ENCODE results near the gene UNC93B1.

Gene UNC93B1

GRCh38 chr11:68024508-68024907 lies 20.6 kb upstream of the UNC93B1 start:
- TF ChIP-seq CTCF (IDR thresholded peaks at IDR 0.05; ENCODE audit: borderline replicate concordance, control extremely low read depth, extremely low read depth, insufficient read depth, missing control alignments), result no peak
- in situ Hi-C loops (cut with MboI; ENCODE audit: low sequenced_read_pairs, unreplicated experiment), result loop anchor here (10.0 kb wide), 1 partner anchor 180 kb away; no protein-coding TSS in a partner anchor
- DNase-seq (ENCODE audit: low spot score), result no peak

GRCh38 chr11:68022531-68022930 lies 18.6 kb upstream of the UNC93B1 start:
- TF ChIP-seq CTCF (IDR thresholded peaks at IDR 0.05; ENCODE audit: borderline replicate concordance, control extremely low read depth, extremely low read depth, insufficient read depth, missing control alignments), result no peak
- in situ Hi-C loops (cut with MboI; ENCODE audit: low sequenced_read_pairs, unreplicated experiment), result loop anchor here (10.0 kb wide), 1 partner anchor 182 kb away; no protein-coding TSS in a partner anchor
- no peak for DNase-seq (ENCODE audit: low spot score)

- no peak for TF ChIP-seq CTCF (IDR thresholded peaks at IDR 0.05; ENCODE audit: borderline replicate concordance, control extremely low read depth, extremely low read depth, insufficient read depth, missing control alignments)
- in situ Hi-C loops (cut with MboI; ENCODE audit: low sequenced_read_pairs, unreplicated experiment), result loop anchor here (10.0 kb wide), 1 partner anchor 184 kb away; no protein-coding TSS in a partner anchor
- DNase-seq (ENCODE audit: low spot score), result no peak
These were observed 17.4 kb upstream of the UNC93B1 start for GRCh38 chr11:68021167-68021787.

- no peak for TF ChIP-seq CTCF (IDR thresholded peaks at IDR 0.05; ENCODE audit: borderline replicate concordance, control extremely low read depth, extremely low read depth, insufficient read depth, missing control alignments)
- in situ Hi-C loops (cut with MboI; ENCODE audit: low sequenced_read_pairs, unreplicated experiment), result loop anchor here (10.0 kb wide), 1 partner anchor 184 kb away; no protein-coding TSS in a partner anchor
- DNase-seq (ENCODE audit: low spot score), result no peak
These were observed 16.7 kb upstream of the UNC93B1 start for GRCh38 chr11:68020575-68020974.

GRCh38 chr11:68019486-68019885 lies 15.6 kb upstream of the UNC93B1 start:
- in situ Hi-C loops (cut with MboI; ENCODE audit: low sequenced_read_pairs, unreplicated experiment), result no loop called here
- TF ChIP-seq CTCF (IDR thresholded peaks at IDR 0.05; ENCODE audit: borderline replicate concordance, control extremely low read depth, extremely low read depth, insufficient read depth, missing control alignments), result no peak

GRCh38 chr11:68018730-68019190 lies 14.9 kb upstream of the UNC93B1 start:
- DNase-seq (ENCODE audit: low spot score), result no peak
- in situ Hi-C loops (cut with MboI; ENCODE audit: low sequenced_read_pairs, unreplicated experiment), result no loop called here
- TF ChIP-seq CTCF (IDR thresholded peaks at IDR 0.05; ENCODE audit: borderline replicate concordance, control extremely low read depth, extremely low read depth, insufficient read depth, missing control alignments), result no peak

More at GRCh38 chr11:68019486-68019885, 15.6 kb upstream of the UNC93B1 start:
- DNase-seq (ENCODE audit: low spot score), result no peak

Data from GM13976 (cell line).